IPS-20b (cell line): ENCODE results near the gene P4HTM.

Experiments
- H3K27ac ChIP-seq: one replicate; pipeline ENCODE4 v1.5.1; 2013; ENCODE audit warnings: low read length
- H3K27me3 ChIP-seq: 2 replicates; pipeline ENCODE4 v1.6.1; 2013; ENCODE audit warnings: mild to moderate bottlenecking, low read length, inconsistent platforms; ENCODE audit not compliant: insufficient read depth
- H3K36me3 ChIP-seq: 2 replicates; pipeline ENCODE4 v1.6.1; 2013; ENCODE audit warnings: low read depth, mild to moderate bottlenecking, inconsistent platforms, low read length, moderate library complexity; ENCODE audit not compliant: insufficient read depth
- H3K4me1 ChIP-seq: 2 replicates; pipeline ENCODE4 v1.6.1; 2013; ENCODE audit warnings: mild to moderate bottlenecking, control low read depth, inconsistent platforms, low read length, moderate library complexity; ENCODE audit not compliant: insufficient read depth
- H3K4me3 ChIP-seq: 2 replicates; pipeline ENCODE4 v1.5.1; 2013; ENCODE audit warnings: mild to moderate bottlenecking, low read length, inconsistent platforms
- H3K9ac ChIP-seq: 2 replicates; pipeline ENCODE4 v1.6.1; 2013; ENCODE audit warnings: low read depth, mild to moderate bottlenecking, inconsistent platforms, low read length, moderate library complexity
- H3K9me3 ChIP-seq: 2 replicates; pipeline ENCODE4 v1.6.1; 2013; ENCODE audit warnings: mild to moderate bottlenecking, low read depth, low read length, inconsistent platforms; ENCODE audit not compliant: insufficient read depth

P4HTM gene

DNA sequence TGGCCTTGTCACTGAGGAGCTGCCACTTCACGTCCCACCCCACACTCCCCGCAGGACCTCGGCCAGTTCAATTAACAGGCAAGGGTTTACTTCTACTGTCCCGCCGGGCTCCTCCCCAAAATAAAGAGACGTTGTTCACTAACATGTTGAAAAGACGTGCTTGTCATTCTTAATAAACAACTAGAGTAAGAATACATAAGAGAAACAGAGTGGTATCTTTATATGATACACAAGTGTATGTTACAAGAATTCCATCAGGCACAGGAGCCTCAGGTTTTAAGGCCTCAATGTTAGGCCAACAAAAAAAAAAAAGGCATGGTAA, 39.5 kb downstream of the P4HTM start:
- Histone ChIP-seq H3K27ac (no peak overlapping the region), H3K4me1 (0 out of 2 replicates have a peak, but pooled peaks cover 5% of the 10 kb centered on the region), H3K4me3 (peak overlapping the region; percentile 17; the same call in 1 of the 2 replicates), H3K27me3 (no peaks in the 10 kb centered on the region), H3K9ac (peak overlapping the region; percentile 33; the same call in 1 of the 2 replicates), H3K36me3 (peaks cover 87% of the 10 kb centered on the region), H3K9me3 (no peaks in the 10 kb centered on the region)

- no peak overlapping the region for H3K27ac ChIP-seq
- no peak overlapping the region for H3K9ac ChIP-seq
- 0 out of 2 replicates have a peak, but pooled peaks cover 5% of the 10 kb centered on the region for H3K4me1 ChIP-seq
- peaks cover 87% of the 10 kb centered on the region for H3K36me3 ChIP-seq
- no peaks in the 10 kb centered on the region for H3K9me3 ChIP-seq
- no peaks in the 10 kb centered on the region for H3K27me3 ChIP-seq
- H3K4me3 ChIP-seq: no peak overlapping the region
Observed at GRCh38 chr3:49030321-49030720, 40.3 kb downstream of the P4HTM start.

GRCh38 chr3:49032646-49033304, 42.7 kb downstream of the P4HTM start:
- Histone ChIP-seq H3K9ac (no peak overlapping the region), H3K27ac (no peak overlapping the region), H3K27me3 (no peaks in the 10 kb centered on the region), H3K9me3 (no peaks in the 10 kb centered on the region), H3K4me1 (0 out of 2 replicates have a peak, but pooled peaks cover 5% of the 10 kb centered on the region), H3K36me3 (peaks cover 77% of the 10 kb centered on the region), H3K4me3 (no peak overlapping the region)

- Histone ChIP-seq H3K36me3 (peaks cover 76% of the 10 kb centered on the region), H3K4me1 (no peaks in the 10 kb centered on the region), H3K9ac (no peak overlapping the region), H3K4me3 (no peak overlapping the region), H3K9me3 (no peaks in the 10 kb centered on the region), H3K27me3 (no peaks in the 10 kb centered on the region), H3K27ac (no peak overlapping the region)
Observed at GRCh38 chr3:49034650-49035049, 44.6 kb downstream of the P4HTM start.

- peaks cover 75% of the 10 kb centered on the region for H3K36me3 ChIP-seq
- H3K27me3 ChIP-seq: no peaks in the 10 kb centered on the region
- no peaks in the 10 kb centered on the region for H3K9me3 ChIP-seq
- H3K9ac ChIP-seq: no peak overlapping the region
- H3K4me1 ChIP-seq: no peaks in the 10 kb centered on the region
- no peak overlapping the region for H3K27ac ChIP-seq
- no peak overlapping the region for H3K4me3 ChIP-seq
Observed at GRCh38 chr3:49035281-49035680, 45.2 kb downstream of the P4HTM start.

DNA sequence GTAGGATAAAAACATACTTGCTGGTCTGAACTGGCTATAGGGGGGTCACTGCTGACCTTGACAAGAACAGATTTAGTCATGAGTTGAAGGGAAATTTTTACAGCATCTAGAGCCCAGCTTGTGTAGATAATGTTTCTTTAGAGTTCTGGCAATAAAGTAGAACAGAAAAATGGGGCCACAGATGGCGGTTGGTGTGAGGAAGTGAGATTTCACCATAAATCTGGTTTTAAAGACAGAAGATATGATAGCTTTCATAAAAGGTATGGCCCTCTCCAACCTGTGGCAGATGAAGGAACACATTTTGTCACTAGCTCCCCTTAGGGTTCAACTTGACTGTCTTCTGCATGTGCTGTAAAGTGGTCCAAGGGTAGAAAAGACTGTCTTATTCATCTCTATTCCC, 63.5 kb downstream of the P4HTM start:
- H3K27ac ChIP-seq: no peak overlapping the region
- H3K4me3 ChIP-seq: no peak overlapping the region
- no peak overlapping the region for H3K9ac ChIP-seq
- H3K27me3 ChIP-seq: no peaks in the 10 kb centered on the region
- no peaks in the 10 kb centered on the region for H3K4me1 ChIP-seq
- peaks cover 79% of the 10 kb centered on the region for H3K36me3 ChIP-seq
- H3K9me3 ChIP-seq: no peaks in the 10 kb centered on the region

- H3K4me3 ChIP-seq: no peak overlapping the region
Observed at GRCh38 chr3:49054344-49054862, 64.4 kb downstream of the P4HTM start.

More at GRCh38 chr3:49054344-49054862, 64.4 kb downstream of the P4HTM start:
- no peak overlapping the region for H3K9ac ChIP-seq
- no peaks in the 10 kb centered on the region for H3K4me1 ChIP-seq
- H3K9me3 ChIP-seq: no peaks in the 10 kb centered on the region
- H3K27me3 ChIP-seq: no peaks in the 10 kb centered on the region
- H3K36me3 ChIP-seq: peaks cover 78% of the 10 kb centered on the region
- H3K27ac ChIP-seq: no peak overlapping the region
